IPS-15b (cell line): Measurements from ENCODE around the gene OR6V1.

ENCODE experiments used
- H3K27me3 ChIP-seq: one replicate; pipeline ENCODE4 v1.6.1; 2013; ENCODE audit warnings: low read length; ENCODE audit not compliant: control insufficient read depth, insufficient read depth
- H3K36me3 ChIP-seq: one replicate; pipeline ENCODE4 v1.6.1; 2013; ENCODE audit warnings: low read length; ENCODE audit not compliant: control insufficient read depth, insufficient read depth
- H3K4me1 ChIP-seq: one replicate; pipeline ENCODE4 v1.6.1; 2013; ENCODE audit warnings: mild to moderate bottlenecking, low read length; ENCODE audit not compliant: control insufficient read depth, insufficient read depth
- H3K4me3 ChIP-seq: one replicate; pipeline ENCODE4 v1.5.1; 2013; ENCODE audit warnings: low read depth, low read length
- H3K9ac ChIP-seq: one replicate; pipeline ENCODE4 v1.6.1; 2013; ENCODE audit warnings: low read depth, mild to moderate bottlenecking, low read length
- H3K9me3 ChIP-seq: one replicate; pipeline ENCODE4 v1.6.1; 2013; ENCODE audit warnings: mild to moderate bottlenecking, low read length; ENCODE audit not compliant: control insufficient read depth, insufficient read depth

OR6V1 gene

GRCh38 chr7:143052041-143052440 is at the start of gene OR6V1:
Gene OR6V1, plus strand, starts transcription at chr7:143052341. Its CDS starts 0 bp downstream, at chr7:143052341.
- Histone ChIP-seq H3K4me3 (no peak within 1 kb of the TSS), H3K4me1 (no peaks in the 10 kb centered on the region), H3K36me3 (no peaks in the 10 kb centered on the region), H3K9me3 (no peaks in the 10 kb centered on the region), H3K9ac (no peak within 1 kb of the TSS), H3K27me3 (no peaks in the 10 kb centered on the region)

- Histone ChIP-seq H3K27me3 (peaks cover 4% of the 10 kb centered on the region), H3K9ac (no peak overlapping the region), H3K4me3 (no peak overlapping the region), H3K9me3 (no peaks in the 10 kb centered on the region), H3K4me1 (no peaks in the 10 kb centered on the region), H3K36me3 (no peaks in the 10 kb centered on the region)
Measured at GRCh38 chr7:143002898-143003297, 49.2 kb upstream of the OR6V1 start.

GRCh38 chr7:143003393-143004051 is 48.6 kb upstream of the OR6V1 start:
- no peaks in the 10 kb centered on the region for H3K9me3 ChIP-seq
- H3K4me3 ChIP-seq, result peak overlapping the region; percentile 11
- no peak overlapping the region for H3K9ac ChIP-seq

GRCh38 chr7:143005632-143006260 is 46.4 kb upstream of the OR6V1 start:
- H3K4me3 ChIP-seq, result no peak overlapping the region

More at GRCh38 chr7:143003393-143004051, 48.6 kb upstream of the OR6V1 start:
- no peaks in the 10 kb centered on the region for H3K4me1 ChIP-seq
- H3K27me3 ChIP-seq, result peaks cover 4% of the 10 kb centered on the region
- no peaks in the 10 kb centered on the region for H3K36me3 ChIP-seq

GRCh38 chr7:143008007-143008901 is 43.9 kb upstream of the OR6V1 start:
- Histone ChIP-seq H3K36me3 (no peaks in the 10 kb centered on the region), H3K27me3 (no peaks in the 10 kb centered on the region), H3K9ac (no peak overlapping the region), H3K9me3 (no peaks in the 10 kb centered on the region), H3K4me3 (no peak overlapping the region), H3K4me1 (no peaks in the 10 kb centered on the region)

More at GRCh38 chr7:143005632-143006260, 46.4 kb upstream of the OR6V1 start:
- no peaks in the 10 kb centered on the region for H3K36me3 ChIP-seq
- H3K4me1 ChIP-seq, result no peaks in the 10 kb centered on the region
- H3K27me3 ChIP-seq, result peaks cover 4% of the 10 kb centered on the region
- H3K9me3 ChIP-seq, result no peaks in the 10 kb centered on the region
- no peak overlapping the region for H3K9ac ChIP-seq

- Histone ChIP-seq H3K9ac (no peak overlapping the region), H3K9me3 (no peaks in the 10 kb centered on the region), H3K27me3 (no peaks in the 10 kb centered on the region), H3K36me3 (no peaks in the 10 kb centered on the region), H3K4me1 (no peaks in the 10 kb centered on the region), H3K4me3 (no peak overlapping the region)
Measured at GRCh38 chr7:143012001-143012400, 40.1 kb upstream of the OR6V1 start.

- no peaks in the 10 kb centered on the region for H3K4me1 ChIP-seq
- H3K9me3 ChIP-seq, result no peaks in the 10 kb centered on the region
- no peak overlapping the region for H3K4me3 ChIP-seq
- H3K27me3 ChIP-seq, result no peaks in the 10 kb centered on the region
- no peaks in the 10 kb centered on the region for H3K36me3 ChIP-seq
- no peak overlapping the region for H3K9ac ChIP-seq
Measured at GRCh38 chr7:143012409-143012808, 39.7 kb upstream of the OR6V1 start.

- Histone ChIP-seq H3K4me3 (no peak overlapping the region), H3K36me3 (no peaks in the 10 kb centered on the region), H3K4me1 (no peaks in the 10 kb centered on the region), H3K9ac (no peak overlapping the region), H3K27me3 (no peaks in the 10 kb centered on the region), H3K9me3 (no peaks in the 10 kb centered on the region)
Measured at GRCh38 chr7:143013473-143013872, 38.7 kb upstream of the OR6V1 start.

GRCh38 chr7:143013893-143014292 is 38.2 kb upstream of the OR6V1 start:
- Histone ChIP-seq H3K9me3 (no peaks in the 10 kb centered on the region), H3K9ac (no peak overlapping the region), H3K27me3 (no peaks in the 10 kb centered on the region), H3K4me1 (no peaks in the 10 kb centered on the region), H3K36me3 (no peaks in the 10 kb centered on the region), H3K4me3 (no peak overlapping the region)

GRCh38 chr7:143015084-143015483 is 37.1 kb upstream of the OR6V1 start:
- Histone ChIP-seq H3K36me3 (no peaks in the 10 kb centered on the region), H3K4me3 (no peak overlapping the region), H3K9ac (no peak overlapping the region), H3K4me1 (no peaks in the 10 kb centered on the region), H3K9me3 (no peaks in the 10 kb centered on the region), H3K27me3 (no peaks in the 10 kb centered on the region)

GRCh38 chr7:143015926-143016490 is 36.1 kb upstream of the OR6V1 start:
- H3K36me3 ChIP-seq, result no peaks in the 10 kb centered on the region
- no peaks in the 10 kb centered on the region for H3K27me3 ChIP-seq
- H3K9ac ChIP-seq, result no peak overlapping the region
- no peaks in the 10 kb centered on the region for H3K9me3 ChIP-seq
- H3K4me3 ChIP-seq, result no peak overlapping the region
- H3K4me1 ChIP-seq, result no peaks in the 10 kb centered on the region
